WI38 (cell line): Measurements from ENCODE around the gene CLIC4.

Experiments
- H3K4me3 ChIP-seq: 2 replicates; pipeline ENCODE4 v1.5.1; 2011; ENCODE audit warnings: low read depth, mild to moderate bottlenecking, control low read depth, low read length
- TF ChIP-seq, protein P1 (sequence below): IDR thresholded peaks from 2 replicates; pipeline ENCODE4 v1.5.1; 2012; ENCODE audit warnings: low read depth, mild to moderate bottlenecking, control low read depth, low read length

The CLIC4 gene

DNA sequence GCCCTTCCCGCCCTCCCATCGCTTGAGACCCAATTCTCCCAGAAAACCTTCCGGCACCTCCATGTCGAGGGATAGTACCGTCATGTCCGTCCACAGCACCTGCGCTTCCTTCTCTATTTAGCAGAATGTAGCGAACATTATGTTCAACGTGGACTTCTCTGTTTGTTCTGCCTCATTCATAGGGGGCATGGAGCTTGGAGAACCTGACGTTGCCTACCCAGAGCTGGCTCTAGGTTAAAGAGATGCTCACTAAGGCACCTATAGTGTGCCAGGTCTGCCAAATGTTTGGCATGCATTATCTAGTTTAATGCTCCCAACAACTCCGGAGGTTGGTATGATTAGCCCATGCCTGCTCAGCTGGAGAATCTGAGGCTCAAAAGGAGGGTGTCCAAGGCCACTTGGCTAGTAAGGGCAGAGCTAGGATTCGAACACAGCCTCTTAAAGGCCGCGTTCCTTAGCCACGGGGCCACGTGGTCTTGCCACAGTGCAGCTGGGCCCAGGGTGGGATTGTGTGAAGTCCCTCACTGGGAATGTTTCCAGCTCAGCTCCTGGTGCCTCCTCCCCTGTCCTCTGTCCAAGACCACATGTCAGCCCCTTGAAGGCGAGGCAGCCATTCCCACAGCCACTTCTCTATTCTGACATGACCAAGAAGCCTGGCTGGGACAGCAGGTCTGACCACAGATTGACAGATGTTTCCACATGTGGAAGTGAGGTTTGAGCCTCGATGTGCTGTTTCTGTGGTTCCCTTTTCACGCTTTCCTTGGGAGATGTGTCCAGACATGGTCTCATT is 127.0 kb downstream of the CLIC4 start:
- TF ChIP-seq, protein P1, sequence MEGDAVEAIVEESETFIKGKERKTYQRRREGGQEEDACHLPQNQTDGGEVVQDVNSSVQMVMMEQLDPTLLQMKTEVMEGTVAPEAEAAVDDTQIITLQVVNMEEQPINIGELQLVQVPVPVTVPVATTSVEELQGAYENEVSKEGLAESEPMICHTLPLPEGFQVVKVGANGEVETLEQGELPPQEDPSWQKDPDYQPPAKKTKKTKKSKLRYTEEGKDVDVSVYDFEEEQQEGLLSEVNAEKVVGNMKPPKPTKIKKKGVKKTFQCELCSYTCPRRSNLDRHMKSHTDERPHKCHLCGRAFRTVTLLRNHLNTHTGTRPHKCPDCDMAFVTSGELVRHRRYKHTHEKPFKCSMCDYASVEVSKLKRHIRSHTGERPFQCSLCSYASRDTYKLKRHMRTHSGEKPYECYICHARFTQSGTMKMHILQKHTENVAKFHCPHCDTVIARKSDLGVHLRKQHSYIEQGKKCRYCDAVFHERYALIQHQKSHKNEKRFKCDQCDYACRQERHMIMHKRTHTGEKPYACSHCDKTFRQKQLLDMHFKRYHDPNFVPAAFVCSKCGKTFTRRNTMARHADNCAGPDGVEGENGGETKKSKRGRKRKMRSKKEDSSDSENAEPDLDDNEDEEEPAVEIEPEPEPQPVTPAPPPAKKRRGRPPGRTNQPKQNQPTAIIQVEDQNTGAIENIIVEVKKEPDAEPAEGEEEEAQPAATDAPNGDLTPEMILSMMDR: no peak
- no peak overlapping the region for H3K4me3 ChIP-seq

DNA sequence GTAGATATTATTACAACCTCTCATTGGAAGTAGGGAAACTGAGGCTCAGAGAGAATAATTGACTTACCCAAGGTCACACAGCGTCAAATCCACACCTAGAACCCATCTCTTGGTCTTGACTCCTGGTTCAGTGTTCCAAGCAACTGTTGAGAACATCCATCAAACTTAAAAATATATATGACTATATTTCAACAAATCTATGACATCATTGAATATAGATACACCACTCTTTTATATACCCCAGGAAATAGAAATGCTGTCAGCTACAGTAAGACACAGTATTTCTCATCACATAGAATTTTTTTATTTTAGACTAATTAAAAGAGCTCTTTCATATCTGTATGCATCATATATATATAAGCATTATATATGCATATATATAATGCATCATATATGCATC is 127.9 kb downstream of the CLIC4 start:
- TF ChIP-seq, protein P1: no peak
- no peak overlapping the region for H3K4me3 ChIP-seq

DNA sequence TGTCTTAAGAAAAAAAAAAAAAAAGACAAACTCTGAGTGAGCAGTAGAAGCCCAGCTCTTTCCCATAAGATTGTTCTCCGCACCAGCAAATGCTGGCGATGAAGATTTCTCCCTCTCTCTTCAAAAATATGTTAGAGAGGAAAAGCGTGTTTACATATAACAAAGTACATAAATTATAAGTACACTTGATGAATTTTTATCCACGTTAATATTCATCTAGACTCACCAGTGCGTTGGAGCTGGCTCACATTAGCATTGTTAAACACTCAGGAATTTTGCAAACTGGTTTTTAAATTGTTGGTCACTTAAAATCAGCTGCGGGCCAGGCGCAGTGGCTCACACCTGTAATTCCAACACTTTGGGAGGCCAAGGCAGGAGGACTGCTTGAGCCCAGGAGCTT is 128.8 kb downstream of the CLIC4 start:
- no peak overlapping the region for H3K4me3 ChIP-seq
- TF ChIP-seq, protein P1: no peak

DNA sequence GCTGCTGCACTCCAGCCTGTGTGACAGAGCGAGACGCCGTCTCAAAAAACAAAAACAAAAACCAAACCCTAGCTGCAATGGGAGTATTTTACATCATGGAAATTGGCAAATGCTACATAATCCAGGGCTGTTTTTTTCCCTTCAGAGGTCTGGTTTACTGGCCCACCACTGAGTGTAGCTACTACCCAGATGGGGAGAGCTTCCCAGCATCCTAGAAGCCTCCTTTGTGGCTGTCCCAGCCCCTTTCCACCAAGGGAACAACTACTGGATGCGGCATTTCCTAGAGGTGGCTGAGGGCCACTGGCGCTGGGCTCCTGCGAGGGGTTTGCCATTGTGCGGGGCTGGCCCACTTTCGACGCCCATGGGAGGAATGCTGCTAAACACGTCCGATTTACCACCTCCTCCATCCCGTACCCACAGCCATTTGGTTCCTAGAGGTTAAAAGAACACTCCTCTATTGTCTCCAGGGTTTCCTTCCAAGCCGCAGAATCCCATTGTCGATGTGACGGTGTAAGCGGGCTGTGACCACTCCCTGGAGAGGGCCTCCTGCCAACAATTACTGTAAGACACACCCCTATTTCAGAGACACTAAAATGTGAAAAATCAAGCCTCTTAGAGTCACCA is 129.5 kb downstream of the CLIC4 start:
- H3K4me3 ChIP-seq: no peak overlapping the region
- TF ChIP-seq, protein P1: no peak

DNA sequence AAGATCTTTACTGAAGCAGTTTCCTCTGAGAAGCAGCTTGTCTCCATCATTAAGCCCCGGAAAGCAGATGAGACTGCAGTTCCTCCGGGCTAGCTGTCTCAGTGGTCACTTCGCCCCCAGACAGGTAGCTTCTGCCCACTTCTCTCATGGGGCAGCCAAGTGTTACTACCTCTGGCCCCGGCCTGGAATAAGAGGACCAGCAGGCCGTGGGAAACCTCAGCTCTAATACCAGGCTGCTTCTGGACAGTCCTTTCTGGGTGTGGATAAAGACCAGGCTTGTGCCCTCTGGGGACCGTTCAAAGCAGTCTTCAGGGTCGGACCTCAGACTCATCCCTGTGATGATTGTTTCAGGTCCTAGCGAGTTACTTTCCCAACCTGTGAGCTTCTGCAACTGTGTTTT is 130.0 kb downstream of the CLIC4 start:
- H3K4me3 ChIP-seq: no peak overlapping the region
- TF ChIP-seq, protein P1: no peak

DNA sequence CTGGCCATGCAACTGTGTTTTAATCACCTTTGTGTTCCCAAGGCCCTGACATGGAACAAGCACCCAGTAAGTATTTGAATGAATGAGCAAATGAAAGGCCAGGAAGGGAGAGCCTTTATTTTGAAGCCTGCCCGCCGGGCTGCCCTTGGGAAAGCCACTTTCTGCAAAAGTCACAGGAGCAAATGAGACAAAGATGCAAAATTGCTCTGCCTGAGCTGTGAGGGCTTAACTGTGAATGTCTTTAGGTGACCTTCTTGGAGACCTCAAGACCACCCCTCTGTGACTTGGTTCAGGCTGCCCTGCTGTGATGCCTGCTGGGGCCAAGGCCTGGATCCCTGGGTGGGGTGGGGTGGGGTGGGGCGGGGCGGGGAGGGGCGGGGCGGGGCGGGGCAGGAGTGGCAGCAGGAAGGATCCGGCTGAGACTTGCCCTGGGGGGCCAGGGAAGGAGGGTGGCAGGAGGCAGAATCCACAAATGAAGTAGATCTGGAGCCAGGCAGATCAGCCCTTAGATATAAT is 130.8 kb downstream of the CLIC4 start:
- TF ChIP-seq, protein P1: no peak
- H3K4me3 ChIP-seq: no peak overlapping the region

DNA sequence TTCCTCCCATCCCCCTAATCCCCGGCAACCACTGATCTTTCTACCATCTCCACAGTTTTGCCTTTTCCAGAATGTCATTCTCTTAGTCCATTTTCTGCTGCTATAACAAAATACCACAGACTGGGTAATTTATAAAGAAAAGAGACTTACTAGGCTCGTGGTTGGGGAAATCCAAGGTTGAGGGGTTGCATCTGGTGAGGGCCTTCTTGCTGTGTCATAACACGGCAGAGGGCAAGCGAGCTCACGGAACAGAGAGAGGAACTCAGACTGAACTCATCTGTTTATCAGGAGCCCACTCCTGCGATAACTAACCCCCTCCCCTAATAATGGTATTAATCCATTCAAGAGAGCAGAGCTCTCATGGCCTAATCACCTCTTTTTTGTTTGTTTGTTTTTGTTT is 132.8 kb downstream of the CLIC4 start:
- H3K4me3 ChIP-seq: no peak overlapping the region
- TF ChIP-seq, protein P1: no peak
